Ovary (tissue), 3 donors: ENCODE data around the gene TTC22.

Experiments
- CTCF ChIP-seq, 3 donors: fragments of 450-650 bp in 2 of 3; fragments of 200-600 bp in 1 of 3; IDR thresholded peaks; one replicate each; pipeline versions ENCODE4 v1.5.1 to v1.8.0; 2016 to 2022; ENCODE audit warnings: antibody characterized with exemption in 3 of 3, mild to moderate bottlenecking in 1 of 3
- POLR2A ChIP-seq: fragments of 450-650 bp; IDR thresholded peaks from one replicate; pipeline ENCODE4 v1.6.1; 2017; ENCODE audit warnings: antibody characterized with exemption, mild to moderate bottlenecking, moderate library complexity
- donor health status: DM: no; HTN: no; CAD: no.

- TF ChIP-seq CTCF (IDR thresholded peaks at IDR 0.05), result no peak
- TF ChIP-seq POLR2A, result no peak
These were observed 15.8 kb upstream of the TTC22 start for GRCh38 chr1:54816951-54817350.
